ENCODE measurements around the gene APP. TPM values are rescaled to one million over a fixed set of nuclear protein-coding genes. Genes with fewer than 3 reads are reported as not detected.

APP gene
- total RNA-seq, result 496 and 560 TPM in 2 replicates

GRCh38 chr21:26170471-26171257, at the start of gene APP:
TSS of gene APP (minus strand) at chr21:26170770. CDS start at chr21:26170620, 150 bp downstream.

Measured in cardiac ventricle fibroblast (primary cell).